ENCODE measurements around the gene LSAMP. TPM values are rescaled to one million over a fixed set of nuclear protein-coding genes. Genes with fewer than 3 reads are reported as not detected.
A peak's percentile ranks its signal among the peaks of the same experiment; 100 is the strongest.

Gene LSAMP
- total and polyA plus RNA-seq, 8 donors, result 17.3 to 28.0 (median 26.0) TPM

- Histone ChIP-seq H3K27me3 (no peaks in the 10 kb centered on the region), H3K4me1 (no peaks in the 10 kb centered on the region), H3K9me3 (no peaks in the 10 kb centered on the region), H3K36me3 (no peaks in the 10 kb centered on the region), H3K27ac (no peak overlapping the region), H3K4me3 (no peak overlapping the region)
- no peak for TF ChIP-seq CTCF (IDR thresholded peaks at IDR 0.05)
- intact Hi-C loops (cut with DNase I), result no loop called here
- DNase-seq (peak in 1 of 4 donors; percentile 16), ATAC-seq (no peak)
These were observed 180.0 kb downstream of the LSAMP start for GRCh38 chr3:116265320-116265695.

- H3K36me3 ChIP-seq, result no peaks in the 10 kb centered on the region
- H3K9me3 ChIP-seq, result no peaks in the 10 kb centered on the region
- no peaks in the 10 kb centered on the region for H3K4me1 ChIP-seq
- ATAC-seq (no peak), DNase-seq (no peak)
- no peak overlapping the region for H3K4me3 ChIP-seq
- TF ChIP-seq CTCF (IDR thresholded peaks at IDR 0.05), result no peak
- intact Hi-C loops (cut with DNase I), result no loop called here
- H3K27ac ChIP-seq, result no peak overlapping the region
- no peaks in the 10 kb centered on the region for H3K27me3 ChIP-seq
These were observed 180.6 kb downstream of the LSAMP start for GRCh38 chr3:116264546-116265319.

GRCh38 chr3:116263842-116264545 lies 181.3 kb downstream of the LSAMP start:
- Histone ChIP-seq H3K36me3 (no peaks in the 10 kb centered on the region), H3K4me1 (no peaks in the 10 kb centered on the region), H3K27ac (no peak overlapping the region), H3K9me3 (no peaks in the 10 kb centered on the region), H3K4me3 (no peak overlapping the region), H3K27me3 (no peaks in the 10 kb centered on the region)
- DNase-seq, result peak in 1 of 4 donors; percentile 53
- intact Hi-C loops (cut with DNase I), result no loop called here
- no peak for TF ChIP-seq CTCF (IDR thresholded peaks at IDR 0.05)
- ATAC-seq, result no peak

- TF ChIP-seq CTCF (IDR thresholded peaks at IDR 0.05), result no peak
- Histone ChIP-seq H3K9me3 (no peaks in the 10 kb centered on the region), H3K4me1 (peaks cover 0 to 3% of the 10 kb centered on the region in 2 donors), H3K36me3 (no peaks in the 10 kb centered on the region), H3K4me3 (no peak overlapping the region), H3K27ac (no peak overlapping the region), H3K27me3 (no peaks in the 10 kb centered on the region)
- DNase-seq (no peak), ATAC-seq (no peak)
- intact Hi-C loops (cut with DNase I), result no loop called here
These were observed 184.8 kb downstream of the LSAMP start for GRCh38 chr3:116260491-116260890.

GRCh38 chr3:116259984-116260383 lies 185.3 kb downstream of the LSAMP start:
- peaks cover 0 to 3% of the 10 kb centered on the region in 2 donors for H3K4me1 ChIP-seq
- no peaks in the 10 kb centered on the region for H3K36me3 ChIP-seq
- ATAC-seq (no peak), DNase-seq (no peak)
- H3K9me3 ChIP-seq, result no peaks in the 10 kb centered on the region
- no peak overlapping the region for H3K4me3 ChIP-seq
- intact Hi-C loops (cut with DNase I), result no loop called here
- H3K27ac ChIP-seq, result no peak overlapping the region
- no peaks in the 10 kb centered on the region for H3K27me3 ChIP-seq
- no peak for TF ChIP-seq CTCF (IDR thresholded peaks at IDR 0.05)

Data from left lung (tissue), 10 donors.